HepG2 (cell line): ENCODE measurements around the gene IGF2BP3. TPM values are rescaled to one million over a fixed set of nuclear protein-coding genes. Genes with fewer than 3 reads are reported as not detected.

ENCODE experiments used
- ARNT ChIP-seq: fragments of 450-650 bp; IDR thresholded peaks from 2 replicates; pipeline ENCODE4 v1.6.1; 2017
- ATF7-NPFF ChIP-seq: sonication (generic); formaldehyde crosslinking; IDR thresholded peaks from 2 replicates; pipeline ENCODE4 v1.8.1; 2023; ENCODE audit warnings: mild to moderate bottlenecking, low read depth, missing genetic modification reagents, moderate library complexity
- DMAP1 ChIP-seq: IDR thresholded peaks from 2 replicates; pipeline ENCODE4 v1.6.1; 2016
- GATAD1 ChIP-seq: IDR thresholded peaks from 2 replicates; pipeline ENCODE4 v1.6.1; 2016; ENCODE audit warnings: missing genetic modification reagents, missing compliant biosample characterization
- HNRNPLL ChIP-seq: fragments of 200-400 bp; formaldehyde crosslinking; IDR thresholded peaks from 2 replicates; pipeline ENCODE4 v1.6.1; 2017; ENCODE audit warnings: mild to moderate bottlenecking, low read depth, low read length; ENCODE audit not compliant: poor library complexity, severe bottlenecking
- HOXD1 ChIP-seq: sonication (generic); formaldehyde crosslinking; IDR thresholded peaks from 2 replicates; pipeline ENCODE4 v1.5.0; 2020; ENCODE audit warnings: missing genetic modification reagents
- IKZF5 ChIP-seq: IDR thresholded peaks from 2 replicates; pipeline ENCODE4 v1.6.1; 2018; ENCODE audit warnings: missing genetic modification reagents, mild to moderate bottlenecking, missing compliant biosample characterization
- ISX ChIP-seq: sonication (generic); formaldehyde crosslinking; conservative IDR thresholded peaks from 2 replicates; pipeline ENCODE4 v1.5.0; 2020; ENCODE audit warnings: missing genetic modification reagents
- LCORL ChIP-seq, 2 experiments: fragments of 450-650 bp in 1 of 2; sonication (generic) in 1 of 2; formaldehyde crosslinking in 1 of 2; IDR thresholded peaks; 2 replicates each; pipeline versions ENCODE4 v1.5.0 to v1.6.1; 2017 to 2020; ENCODE audit warnings: antibody characterized with exemption in 1 of 2, missing genetic modification reagents in 1 of 2
- NFE2L1 ChIP-seq: sonication (generic); formaldehyde crosslinking; IDR thresholded peaks from 2 replicates; pipeline ENCODE4 v1.4.0; 2020; ENCODE audit warnings: missing genetic modification reagents, mild to moderate bottlenecking, borderline replicate concordance
- RARG ChIP-seq: sonication (generic); formaldehyde crosslinking; IDR thresholded peaks from 2 replicates; pipeline ENCODE4 v1.4.0; 2020; ENCODE audit warnings: low read depth, mild to moderate bottlenecking, missing genetic modification reagents
- ZNF10 ChIP-seq: sonication (generic); formaldehyde crosslinking; IDR thresholded peaks from 2 replicates; pipeline ENCODE4 v1.4.0; 2020; ENCODE audit warnings: mild to moderate bottlenecking, low read depth, missing genetic modification reagents, borderline replicate concordance
- ZNF549 ChIP-seq: sonication (generic); formaldehyde crosslinking; IDR thresholded peaks from 2 replicates; pipeline ENCODE4 v1.5.0; 2020; ENCODE audit warnings: missing genetic modification reagents
- ZNF563 ChIP-seq: sonication (generic); formaldehyde crosslinking; IDR thresholded peaks from 2 replicates; pipeline ENCODE4 v1.8.0; 2022; ENCODE audit warnings: mild to moderate bottlenecking, moderate library complexity, missing genetic modification reagents
- ZNF703 ChIP-seq: sonication (generic); formaldehyde crosslinking; IDR thresholded peaks from 2 replicates; pipeline ENCODE4 v1.5.1; 2020; ENCODE audit warnings: missing genetic modification reagents, mild to moderate bottlenecking, moderate library complexity, borderline replicate concordance
- polyA plus RNA-seq, 8 experiments: library from polyadenylated mRNA; depleted of rRNA in 3 of 8; stranded (reverse) in 7 of 8; unstranded in 1 of 8; fragments of >200 nt; fragmentation: Illumina TruSeq in 4 of 8; extraction: Trizol in 4 of 8; gene quantifications; 2 replicates each; pipeline versions ENCODE4 v1.2.1 to v1.2.3, GENCODE V29; 2011 to 2016; ENCODE audit warnings: low read depth in 4 of 8, missing spikeins in 1 of 8, mixed read lengths in 1 of 8; ENCODE audit not compliant: insufficient read depth in 1 of 8
- total RNA-seq, 5 experiments: library from RNA; depleted of rRNA; stranded (reverse); fragments of >200 nt; fragmentation: Illumina TruSeq; extraction: Trizol; gene quantifications; 2 replicates each; pipeline ENCODE4 v1.2.3, GENCODE V29; 2016; ENCODE audit warnings: low read depth in 1 of 5
- TF ChIP-seq, protein P1 (sequence below): sonication (generic); formaldehyde crosslinking; IDR thresholded peaks from 2 replicates; pipeline ENCODE4 v1.8.0; 2022; ENCODE audit warnings: mild to moderate bottlenecking, missing genetic modification reagents; ENCODE audit not compliant: insufficient replicate concordance
- TF ChIP-seq, protein P2 (sequence below): sonication (generic); formaldehyde crosslinking; IDR thresholded peaks from 2 replicates; pipeline ENCODE4 v1.5.0; 2020; ENCODE audit warnings: missing genetic modification reagents
- TF ChIP-seq, protein P3 (sequence below): sonication (generic); formaldehyde crosslinking; IDR thresholded peaks from 2 replicates; pipeline ENCODE4 v1.4.0; 2020; ENCODE audit warnings: missing genetic modification reagents
- TF ChIP-seq, protein P4 (sequence below): sonication (generic); formaldehyde crosslinking; IDR thresholded peaks from 2 replicates; pipeline ENCODE4 v1.8.1; 2023; ENCODE audit warnings: mild to moderate bottlenecking, missing genetic modification reagents

Gene IGF2BP3
- total and polyA plus RNA-seq, 2 of the 13 experiments (the other 11 are each of a cell fraction or from before 2014, with no cell fraction given) = 37.7 to 39.5 TPM

- TF ChIP-seq, protein P1, sequence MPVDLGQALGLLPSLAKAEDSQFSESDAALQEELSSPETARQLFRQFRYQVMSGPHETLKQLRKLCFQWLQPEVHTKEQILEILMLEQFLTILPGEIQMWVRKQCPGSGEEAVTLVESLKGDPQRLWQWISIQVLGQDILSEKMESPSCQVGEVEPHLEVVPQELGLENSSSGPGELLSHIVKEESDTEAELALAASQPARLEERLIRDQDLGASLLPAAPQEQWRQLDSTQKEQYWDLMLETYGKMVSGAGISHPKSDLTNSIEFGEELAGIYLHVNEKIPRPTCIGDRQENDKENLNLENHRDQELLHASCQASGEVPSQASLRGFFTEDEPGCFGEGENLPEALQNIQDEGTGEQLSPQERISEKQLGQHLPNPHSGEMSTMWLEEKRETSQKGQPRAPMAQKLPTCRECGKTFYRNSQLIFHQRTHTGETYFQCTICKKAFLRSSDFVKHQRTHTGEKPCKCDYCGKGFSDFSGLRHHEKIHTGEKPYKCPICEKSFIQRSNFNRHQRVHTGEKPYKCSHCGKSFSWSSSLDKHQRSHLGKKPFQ (CRISPR knock-in tag) = peak; percentile 83
- TF ChIP-seq LCORL (IDR thresholded peaks at IDR 0.05) (no peak), LCORL (CRISPR knock-in tag; IDR thresholded peaks at IDR 0.05) (peak; percentile 59; the same call in 1 of the 2 replicates), ZNF563 (CRISPR knock-in tag) (peak; percentile 75; the same call in 1 of the 2 replicates), HOXD1 (CRISPR knock-in tag) (0 out of 2 replicates have a peak, but pooled peaks have one; percentile 17), ZNF703 (CRISPR knock-in tag) (peak; percentile 69; the same call in 1 of the 2 replicates), HNRNPLL (peak; percentile 84), GATAD1 (CRISPR knock-in tag) (peak; percentile 92), ARNT (no peak), ZNF549 (no peak), ZNF10 (CRISPR knock-in tag) (no peak), RARG (CRISPR knock-in tag) (no peak), IKZF5 (peak; percentile 55; the same call in 1 of the 2 replicates), ISX (no peak; the same call in 1 of the 2 replicates), ATF7-NPFF (CRISPR knock-in tag) (peak; percentile 94), DMAP1 (CRISPR knock-in tag) (peak; percentile 86), NFE2L1 (CRISPR knock-in tag) (no peak)
- TF ChIP-seq, protein P2, sequence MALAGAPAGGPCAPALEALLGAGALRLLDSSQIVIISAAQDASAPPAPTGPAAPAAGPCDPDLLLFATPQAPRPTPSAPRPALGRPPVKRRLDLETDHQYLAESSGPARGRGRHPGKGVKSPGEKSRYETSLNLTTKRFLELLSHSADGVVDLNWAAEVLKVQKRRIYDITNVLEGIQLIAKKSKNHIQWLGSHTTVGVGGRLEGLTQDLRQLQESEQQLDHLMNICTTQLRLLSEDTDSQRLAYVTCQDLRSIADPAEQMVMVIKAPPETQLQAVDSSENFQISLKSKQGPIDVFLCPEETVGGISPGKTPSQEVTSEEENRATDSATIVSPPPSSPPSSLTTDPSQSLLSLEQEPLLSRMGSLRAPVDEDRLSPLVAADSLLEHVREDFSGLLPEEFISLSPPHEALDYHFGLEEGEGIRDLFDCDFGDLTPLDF (CRISPR knock-in tag) = no peak; the same call in 1 of the 2 replicates
- TF ChIP-seq, protein P3, sequence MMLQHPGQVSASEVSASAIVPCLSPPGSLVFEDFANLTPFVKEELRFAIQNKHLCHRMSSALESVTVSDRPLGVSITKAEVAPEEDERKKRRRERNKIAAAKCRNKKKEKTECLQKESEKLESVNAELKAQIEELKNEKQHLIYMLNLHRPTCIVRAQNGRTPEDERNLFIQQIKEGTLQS (CRISPR knock-in tag) = no peak
- TF ChIP-seq, protein P4, sequence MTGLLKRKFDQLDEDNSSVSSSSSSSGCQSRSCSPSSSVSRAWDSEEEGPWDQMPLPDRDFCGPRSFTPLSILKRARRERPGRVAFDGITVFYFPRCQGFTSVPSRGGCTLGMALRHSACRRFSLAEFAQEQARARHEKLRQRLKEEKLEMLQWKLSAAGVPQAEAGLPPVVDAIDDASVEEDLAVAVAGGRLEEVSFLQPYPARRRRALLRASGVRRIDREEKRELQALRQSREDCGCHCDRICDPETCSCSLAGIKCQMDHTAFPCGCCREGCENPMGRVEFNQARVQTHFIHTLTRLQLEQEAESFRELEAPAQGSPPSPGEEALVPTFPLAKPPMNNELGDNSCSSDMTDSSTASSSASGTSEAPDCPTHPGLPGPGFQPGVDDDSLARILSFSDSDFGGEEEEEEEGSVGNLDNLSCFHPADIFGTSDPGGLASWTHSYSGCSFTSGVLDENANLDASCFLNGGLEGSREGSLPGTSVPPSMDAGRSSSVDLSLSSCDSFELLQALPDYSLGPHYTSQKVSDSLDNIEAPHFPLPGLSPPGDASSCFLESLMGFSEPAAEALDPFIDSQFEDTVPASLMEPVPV (CRISPR knock-in tag) = peak; percentile 86; the same call in 1 of the 2 replicates
Measured at GRCh38 chr7:23298885-23299769, 171.2 kb downstream of the IGF2BP3 start, which contains the start of gene MALSU1 (continued).
